GM21723 (cell line): ENCODE measurements around the gene UNC5C.

ENCODE experiments used
- ATAC-seq: cut with Tn5 transposase; IDR thresholded peaks from one replicate; pipeline ENCODE4 v1.9.1; 2021; ENCODE audit warnings: mild to moderate bottlenecking, moderate library complexity; ENCODE audit not compliant: unreplicated experiment

Gene UNC5C

GRCh38 chr4:95469617-95470016, 79.2 kb downstream of the UNC5C start:
- ATAC-seq, result no peak

GRCh38 chr4:95466791-95467190, 82.0 kb downstream of the UNC5C start:
- ATAC-seq, result no peak

GRCh38 chr4:95465010-95465409, 83.8 kb downstream of the UNC5C start:
- no peak for ATAC-seq

- no peak for ATAC-seq
These were observed 85.9 kb downstream of the UNC5C start for GRCh38 chr4:95462921-95463320.

GRCh38 chr4:95457353-95457752, 91.4 kb downstream of the UNC5C start:
- no peak for ATAC-seq

GRCh38 chr4:95450294-95450693, 98.5 kb downstream of the UNC5C start:
- ATAC-seq, result no peak

- no peak for ATAC-seq
These were observed 102.6 kb downstream of the UNC5C start for GRCh38 chr4:95446173-95446572.

- no peak for ATAC-seq
These were observed 103.5 kb downstream of the UNC5C start for GRCh38 chr4:95445251-95445650.

- ATAC-seq, result no peak
These were observed 104.0 kb downstream of the UNC5C start for GRCh38 chr4:95444812-95445211.

- no peak for ATAC-seq
These were observed 108.9 kb downstream of the UNC5C start for GRCh38 chr4:95439896-95440295.

- ATAC-seq, result no peak
These were observed 109.7 kb downstream of the UNC5C start for GRCh38 chr4:95439071-95439470.

- no peak for ATAC-seq
These were observed 116.3 kb downstream of the UNC5C start for GRCh38 chr4:95432466-95432865.

GRCh38 chr4:95431678-95432077, 117.1 kb downstream of the UNC5C start:
- no peak for ATAC-seq

- no peak for ATAC-seq
These were observed 119.4 kb downstream of the UNC5C start for GRCh38 chr4:95429416-95429815.

- no peak for ATAC-seq
These were observed 120.3 kb downstream of the UNC5C start for GRCh38 chr4:95428291-95429070.

- ATAC-seq, result no peak
These were observed 122.3 kb downstream of the UNC5C start for GRCh38 chr4:95426455-95426854.

GRCh38 chr4:95422436-95422835, 126.3 kb downstream of the UNC5C start:
- ATAC-seq, result no peak

- ATAC-seq, result no peak
These were observed 126.9 kb downstream of the UNC5C start for GRCh38 chr4:95421869-95422268.

- no peak for ATAC-seq
These were observed 131.2 kb downstream of the UNC5C start for GRCh38 chr4:95417531-95417930.

GRCh38 chr4:95415346-95415771, 133.4 kb downstream of the UNC5C start:
- no peak for ATAC-seq

GRCh38 chr4:95411371-95412088, 137.2 kb downstream of the UNC5C start:
- no peak for ATAC-seq

GRCh38 chr4:95410387-95410977, 138.3 kb downstream of the UNC5C start:
- ATAC-seq, result no peak
